DMS 273 (cell line): ENCODE data around the gene PRDX1.
"Not testable (repeated sequence)": the region's sequence is repeated elsewhere in the genome, so short reads cannot be mapped to it uniquely, and the experiment has no call there.

ENCODE experiments used
- DNase-seq: peaks from one replicate; lab custom pipeline; 2025; ENCODE audit not compliant: unreplicated experiment; lab: John Stamatoyannopoulos, UW

Gene PRDX1

GRCh38 chr1:45536886-45537285 lies 15.2 kb upstream of the PRDX1 start:
- DNase-seq = no peak

DNA sequence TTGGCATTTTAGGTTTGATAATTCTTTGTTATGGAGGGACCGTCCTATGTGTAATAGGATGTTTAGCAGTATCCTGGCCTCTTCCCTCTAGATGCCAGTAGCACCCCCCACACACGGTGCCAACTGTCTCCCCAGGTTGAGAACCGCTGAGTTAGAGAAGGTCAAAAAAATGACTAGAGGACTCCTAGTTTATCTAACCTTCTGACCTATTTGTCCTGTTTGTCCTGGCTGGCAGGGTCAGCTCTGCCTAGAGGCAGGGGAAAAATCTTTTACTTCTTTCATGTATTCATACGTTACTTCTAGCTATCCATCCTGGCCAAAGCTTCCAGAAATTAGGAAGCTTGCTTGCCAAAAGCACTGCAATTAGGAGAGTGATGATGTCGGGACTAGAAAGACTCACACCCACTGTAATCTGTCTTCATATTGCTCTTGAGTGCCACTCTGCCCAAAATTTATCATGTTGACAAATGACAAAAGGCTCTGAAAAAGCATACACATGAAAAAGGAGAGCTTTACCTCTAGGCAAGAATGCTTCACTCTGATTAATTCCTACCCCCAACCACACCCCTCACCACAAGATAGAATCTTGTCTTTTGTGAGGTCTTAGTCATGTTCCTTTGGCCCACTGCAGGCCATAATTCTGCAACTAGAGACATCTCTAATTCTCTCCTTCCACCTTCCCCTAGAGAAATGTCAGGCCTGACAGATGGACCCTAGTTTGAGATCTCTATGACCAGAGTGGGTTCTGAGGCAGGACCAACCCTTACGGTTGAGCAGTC lies 14.5 kb upstream of the PRDX1 start:
- no peak for DNase-seq

DNA sequence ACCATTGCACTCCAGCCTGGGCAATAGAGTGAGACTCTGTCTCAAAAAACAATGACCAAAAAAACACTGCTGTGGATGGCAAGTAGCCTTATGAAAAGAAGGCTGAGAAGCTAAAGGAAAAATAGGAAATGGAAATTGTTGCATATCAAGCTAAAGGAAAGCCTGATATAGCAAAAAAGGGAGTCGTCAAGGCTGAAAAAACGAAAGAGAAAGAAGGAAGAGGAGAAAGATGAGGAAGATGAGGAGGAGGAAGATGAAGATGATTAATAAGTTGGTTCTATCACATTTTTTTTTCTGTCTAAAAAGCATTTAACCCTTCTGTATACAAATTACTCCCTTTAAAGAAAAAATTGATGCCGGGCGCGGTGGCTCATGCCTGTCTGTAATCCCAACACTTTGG lies 10.2 kb upstream of the PRDX1 start:
- DNase-seq = no peak

GRCh38 chr1:45530632-45531135 lies 9.0 kb upstream of the PRDX1 start:
- peak; percentile 25 for DNase-seq

GRCh38 chr1:45526135-45526644 lies 4.5 kb upstream of the PRDX1 start:
- no peak for DNase-seq

GRCh38 chr1:45523975-45524374 lies 2.3 kb upstream of the PRDX1 start:
- not testable (repeated sequence) for DNase-seq

DNA sequence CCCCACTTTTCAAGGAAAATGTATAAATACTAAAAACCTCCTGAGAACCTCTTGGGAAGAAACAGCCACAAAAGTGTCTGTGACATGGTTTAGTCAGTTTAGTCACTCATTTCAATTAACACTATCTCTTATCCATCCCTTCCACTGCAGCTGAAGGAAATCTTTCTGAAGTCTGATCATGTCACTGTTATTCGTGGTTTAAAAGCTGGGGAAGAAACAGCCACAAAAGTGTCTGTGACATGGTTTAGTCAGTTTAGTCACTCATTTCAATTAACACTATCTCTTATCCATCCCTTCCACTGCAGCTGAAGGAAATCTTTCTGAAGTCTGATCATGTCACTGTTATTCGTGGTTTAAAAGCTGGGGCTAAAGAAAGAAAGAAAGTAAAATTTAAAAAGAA lies 1.8 kb upstream of the PRDX1 start:
- not testable (repeated sequence) for DNase-seq

DNA sequence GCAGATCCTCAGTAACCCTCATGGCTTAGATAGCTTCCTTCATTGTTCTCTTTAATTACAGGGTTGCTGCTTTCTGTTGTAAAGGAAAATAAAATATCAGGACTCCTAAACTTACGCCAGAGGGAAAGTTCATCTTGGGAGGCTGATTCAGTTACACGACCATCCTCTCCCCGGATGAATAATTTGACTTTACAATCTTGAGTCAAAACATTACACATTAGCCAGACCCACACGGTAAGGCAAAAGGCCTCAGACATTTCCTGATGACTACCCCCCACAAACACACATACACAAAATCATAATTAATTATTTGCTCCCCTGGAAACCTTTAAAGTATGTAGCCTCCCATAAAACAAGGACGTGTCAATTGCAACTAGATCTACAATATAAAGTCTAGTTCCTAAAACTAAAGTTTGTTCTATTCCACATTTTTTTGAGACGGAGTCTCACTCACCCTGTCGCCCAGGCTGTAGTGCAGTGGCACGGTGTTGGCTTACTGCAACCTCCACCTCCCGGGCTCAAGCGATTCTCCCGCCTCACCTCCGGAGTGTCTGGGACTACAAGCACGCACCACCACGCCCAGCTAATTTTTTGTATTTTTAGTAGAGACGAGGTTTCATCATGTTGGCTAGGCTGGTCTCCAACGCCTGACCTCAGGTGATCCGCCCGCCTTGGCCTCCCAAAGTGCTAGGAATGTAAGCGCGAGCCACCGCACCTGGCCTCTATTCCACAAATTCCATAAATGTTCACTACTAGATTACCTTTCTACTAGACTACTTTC lies 830 bp upstream of the PRDX1 start:
- peak; percentile 66 for DNase-seq

DNA sequence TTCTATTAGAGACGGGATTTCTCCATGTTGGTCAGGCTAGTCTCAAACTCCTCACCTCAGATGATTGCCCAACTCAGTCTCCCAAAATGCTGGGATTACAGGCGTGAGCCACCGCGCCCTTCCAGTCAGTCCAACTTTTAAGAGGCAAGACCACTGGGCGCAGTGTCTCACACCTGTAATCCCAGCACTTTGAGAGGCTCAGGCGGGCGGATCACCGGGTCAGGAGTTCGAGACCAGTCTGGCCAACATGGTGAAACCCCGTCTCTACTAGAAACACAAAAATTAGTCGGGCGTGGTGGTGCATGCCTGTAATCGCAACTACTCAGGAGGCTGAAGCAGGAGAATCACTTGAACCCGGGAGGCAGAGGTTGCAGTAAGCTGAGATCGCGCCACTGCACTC lies 1.9 kb downstream of the PRDX1 start:
- DNase-seq = not testable (repeated sequence)

DNA sequence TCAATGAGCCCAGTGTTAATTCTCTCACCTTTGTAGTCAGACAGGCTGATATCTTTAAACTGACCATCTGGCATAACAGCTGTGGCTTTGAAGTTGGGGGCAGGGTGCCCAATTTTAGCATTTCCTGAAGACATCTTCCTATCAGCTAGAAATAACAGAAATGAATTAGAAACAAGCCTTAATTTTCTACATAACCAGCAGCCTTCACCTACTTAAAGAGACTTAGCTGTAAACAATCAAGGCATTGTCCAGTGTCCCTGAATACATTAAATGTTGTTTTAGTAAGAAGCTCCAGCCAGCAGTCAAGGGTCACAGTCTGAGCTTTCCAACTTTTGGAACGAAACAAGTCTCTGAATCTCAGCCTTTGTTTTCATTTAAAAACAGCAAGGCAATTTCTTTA lies 2.8 kb downstream of the PRDX1 start:
- DNase-seq = peak; percentile 91

DNA sequence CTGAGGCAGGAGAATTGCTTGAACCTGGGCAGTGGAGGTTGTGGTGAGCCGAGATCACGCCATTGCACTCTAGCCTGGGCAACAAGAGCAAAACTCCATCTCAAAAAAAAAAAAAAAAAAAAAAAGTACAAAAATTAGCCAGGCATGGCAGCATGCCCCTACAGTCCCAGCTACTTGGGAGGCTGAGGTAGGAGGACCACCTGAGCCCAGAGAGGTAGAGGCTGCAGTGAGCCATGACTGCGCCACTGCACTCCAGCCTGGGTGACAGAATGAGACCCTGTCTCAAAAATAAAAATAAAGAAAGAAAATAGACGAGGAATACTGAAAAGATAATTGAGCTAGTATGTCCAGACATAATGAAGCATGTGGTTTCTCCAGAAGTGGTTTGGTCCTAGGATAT lies 3.3 kb downstream of the PRDX1 start:
- DNase-seq = not testable (repeated sequence)

GRCh38 chr1:45516465-45516864 lies 5.2 kb downstream of the PRDX1 start:
- no peak for DNase-seq

DNA sequence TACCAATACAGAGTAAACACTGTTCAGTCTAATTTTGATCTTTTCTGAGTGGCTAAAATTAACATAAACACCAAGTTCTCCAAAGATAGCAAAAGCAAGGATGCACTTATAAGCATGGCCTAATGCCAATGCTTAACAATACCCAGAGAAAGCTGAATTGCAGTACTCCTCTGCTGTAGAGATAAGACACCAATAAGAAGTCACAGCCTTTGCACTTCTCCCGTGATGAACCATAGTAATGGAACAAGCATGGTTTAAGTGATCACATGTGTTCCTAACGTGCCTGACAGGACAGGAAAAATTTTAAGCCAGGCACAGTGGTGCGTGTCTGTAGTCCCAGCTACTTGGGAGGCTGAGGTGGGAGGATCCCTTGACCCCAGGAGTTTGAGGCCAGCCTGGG lies 5.6 kb downstream of the PRDX1 start:
- DNase-seq = no peak

DNA sequence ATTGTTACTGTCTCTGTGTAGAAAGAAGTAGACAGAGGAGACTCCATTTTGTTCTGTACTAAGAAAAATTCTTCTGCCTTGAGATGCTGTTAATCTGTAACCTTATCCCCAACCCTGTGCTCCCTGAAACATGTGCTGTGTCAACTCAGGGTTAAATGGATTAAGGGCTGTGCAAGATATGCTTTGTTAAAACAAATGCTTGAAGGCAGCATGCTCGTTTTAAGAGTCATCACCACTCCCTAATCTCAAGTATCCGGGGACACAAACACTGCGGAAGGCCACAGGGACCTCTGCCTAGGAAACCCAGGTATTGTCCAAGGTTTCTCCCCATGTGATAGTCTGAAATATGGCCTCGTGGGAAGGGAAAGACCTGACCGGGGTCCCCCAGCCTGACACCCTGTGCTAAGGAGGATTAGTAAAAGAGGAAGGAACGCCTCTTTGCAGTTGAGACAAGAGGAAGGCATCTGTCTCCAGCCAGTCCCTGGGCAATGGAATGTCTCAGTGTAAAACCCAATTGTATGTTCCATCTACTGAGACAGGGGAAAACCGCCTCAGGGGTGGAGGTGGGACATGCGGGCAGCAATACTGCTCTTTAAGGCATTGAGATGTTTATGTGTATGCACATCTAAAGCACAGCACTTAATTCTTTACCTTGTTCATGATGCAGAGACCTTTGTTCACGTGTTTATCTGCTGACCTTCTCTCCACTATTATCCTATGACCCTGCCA lies 8.0 kb downstream of the PRDX1 start:
- not testable (repeated sequence) for DNase-seq

DNA sequence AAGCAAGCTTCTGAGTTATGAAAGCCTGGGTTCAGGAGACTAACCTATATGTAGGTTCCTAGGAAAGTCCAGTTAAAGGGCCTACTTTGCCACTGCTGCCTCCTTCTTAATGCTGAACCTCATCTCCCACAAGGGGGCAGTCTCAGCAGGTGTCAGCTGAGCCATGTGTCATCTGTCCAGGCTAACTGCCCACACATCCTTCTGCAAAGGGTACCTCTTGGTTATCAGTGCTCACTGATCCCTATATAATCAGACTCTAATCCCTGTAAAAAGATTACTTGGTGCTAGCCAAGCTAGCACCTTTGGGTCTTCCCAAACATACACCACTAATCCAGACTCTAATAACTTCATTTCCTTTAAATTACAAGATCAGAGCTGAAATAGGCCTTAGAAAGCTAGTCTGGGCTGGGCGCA lies 9.0 kb downstream of the PRDX1 start:
- DNase-seq = peak; percentile 80

GRCh38 chr1:45510972-45511527 lies 10.6 kb downstream of the PRDX1 start:
- no peak for DNase-seq

GRCh38 chr1:45510036-45510971 lies 11.4 kb downstream of the PRDX1 start:
- no peak for DNase-seq

DNA sequence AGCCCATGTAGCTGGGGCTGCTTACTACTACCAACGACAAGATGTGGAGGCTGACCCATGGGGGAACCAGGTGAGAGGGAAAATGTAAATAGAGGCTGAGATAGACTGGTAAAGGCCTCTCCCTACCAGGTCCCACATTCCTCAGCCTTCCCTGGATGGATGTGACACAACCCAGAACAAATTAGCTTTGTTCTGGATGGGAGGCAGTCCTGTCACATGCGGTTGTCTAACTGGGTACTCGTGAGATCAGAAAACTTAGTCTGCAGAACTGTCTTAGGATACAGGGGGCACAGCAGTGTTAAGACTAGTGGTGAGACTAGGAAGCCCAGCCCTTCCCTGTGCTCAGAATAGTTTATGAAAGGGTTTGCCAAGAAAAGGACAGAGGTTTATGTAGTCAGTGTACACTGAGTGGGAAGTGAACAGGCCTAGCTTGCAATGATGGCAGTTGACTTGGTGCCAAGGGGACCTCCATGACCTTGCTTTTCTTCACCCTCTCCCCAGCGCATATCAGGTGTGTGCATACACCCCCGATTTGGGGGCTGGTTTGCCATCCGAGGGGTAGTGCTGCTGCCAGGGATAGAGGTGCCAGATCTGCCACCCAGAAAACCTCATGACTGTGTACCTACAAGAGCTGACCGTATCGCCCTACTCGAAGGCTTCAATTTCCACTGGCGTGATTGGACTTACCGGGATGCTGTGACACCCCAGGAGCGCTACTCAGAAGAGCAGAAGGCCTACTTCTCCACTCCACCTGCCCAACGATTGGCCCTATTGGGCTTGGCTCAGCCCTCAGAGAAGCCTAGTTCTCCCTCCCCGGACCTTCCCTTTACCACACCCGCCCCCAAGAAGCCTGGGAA lies 13.2 kb downstream of the PRDX1 start:
- peak; percentile 60 for DNase-seq

DNA sequence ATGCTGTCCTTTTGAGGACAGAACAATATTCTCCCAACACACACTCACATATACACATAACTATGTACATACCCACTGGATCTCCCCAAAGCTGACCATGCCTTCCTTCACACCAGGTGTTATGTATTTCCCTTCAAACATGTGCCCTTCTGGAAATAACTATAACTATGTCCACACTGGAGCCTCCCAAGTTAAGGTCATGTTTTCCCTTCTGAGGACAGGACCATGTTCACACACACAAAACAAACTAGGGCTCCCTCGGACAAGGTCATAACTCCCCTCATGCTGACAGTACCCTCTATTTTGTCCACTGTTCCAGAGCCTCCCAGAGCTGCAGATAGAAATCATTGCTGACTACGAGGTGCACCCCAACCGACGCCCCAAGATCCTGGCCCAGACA lies 13.8 kb downstream of the PRDX1 start:
- DNase-seq = no peak
